Neutrophil (primary cell): ENCODE data around the gene CAMTA1.

Experiments used
- H3K27ac ChIP-seq: fragments of 200-600 bp; sonication (generic); 2 replicates; pipeline ENCODE4 v1.5.1; 2016; ENCODE audit warnings: mild to moderate bottlenecking, moderate library complexity
- H3K27me3 ChIP-seq: fragments of 200-600 bp; sonication (generic); 2 replicates; pipeline ENCODE4 v1.6.0; 2016; ENCODE audit warnings: mild to moderate bottlenecking
- H3K36me3 ChIP-seq: fragments of 200-600 bp; sonication (generic); 2 replicates; pipeline ENCODE4 v1.5.1; 2017
- H3K4me1 ChIP-seq, 2 experiments: fragments of 200-600 bp in 1 of 2; sonication (generic) in 1 of 2; 1 replicate in 1 of 2; 2 replicates in 1 of 2; pipeline versions ENCODE4 v1.5.1 to v1.6.1; 2013 to 2016; ENCODE audit warnings: low read depth in 1 of 2, low read length in 1 of 2, mild to moderate bottlenecking in 1 of 2, moderate library complexity in 1 of 2; ENCODE audit not compliant: control insufficient read depth in 1 of 2, insufficient read depth in 1 of 2
- H3K4me3 ChIP-seq, 2 experiments: fragments of 200-600 bp in 1 of 2; sonication (generic) in 1 of 2; 1 replicate in 1 of 2; 2 replicates in 1 of 2; pipeline ENCODE4 v1.5.1; 2013 to 2016; ENCODE audit warnings: low read depth in 1 of 2, low read length in 1 of 2, mild to moderate bottlenecking in 1 of 2, moderate library complexity in 1 of 2
- H3K9me3 ChIP-seq: fragments of 200-600 bp; sonication (generic); 2 replicates; pipeline ENCODE4 v1.5.1; 2016
- CTCF ChIP-seq: fragments of 200-600 bp; sonication (generic); IDR thresholded peaks from 2 replicates; pipeline ENCODE4 v1.5.1; 2016; ENCODE audit warnings: antibody characterized with exemption

Gene CAMTA1

GRCh38 chr1:7539769-7540175 is 754.5 kb downstream of the CAMTA1 start:
- no peaks in the 10 kb centered on the region for H3K4me1 ChIP-seq
- H3K27ac ChIP-seq: no peak overlapping the region
- H3K36me3 ChIP-seq: no peaks in the 10 kb centered on the region
- H3K9me3 ChIP-seq: no peaks in the 10 kb centered on the region
- H3K27me3 ChIP-seq: peaks cover 19% of the 10 kb centered on the region
- TF ChIP-seq CTCF: no peak
- no peak overlapping the region for H3K4me3 ChIP-seq

- Histone ChIP-seq H3K9me3 (no peaks in the 10 kb centered on the region), H3K27ac (no peak overlapping the region), H3K4me3 (no peak overlapping the region), H3K4me1 (no peaks in the 10 kb centered on the region), H3K27me3 (peaks cover 12% of the 10 kb centered on the region), H3K36me3 (no peaks in the 10 kb centered on the region)
- TF ChIP-seq CTCF: no peak
Measured at GRCh38 chr1:7540816-7541215, 755.6 kb downstream of the CAMTA1 start.

GRCh38 chr1:7541629-7542028 is 756.4 kb downstream of the CAMTA1 start:
- Histone ChIP-seq H3K4me3 (no peak overlapping the region), H3K27ac (no peak overlapping the region), H3K27me3 (peaks cover 5% of the 10 kb centered on the region), H3K9me3 (no peaks in the 10 kb centered on the region), H3K36me3 (no peaks in the 10 kb centered on the region), H3K4me1 (no peaks in the 10 kb centered on the region)
- TF ChIP-seq CTCF: no peak

- no peak for TF ChIP-seq CTCF
- Histone ChIP-seq H3K9me3 (no peaks in the 10 kb centered on the region), H3K36me3 (no peaks in the 10 kb centered on the region), H3K27ac (no peak overlapping the region), H3K27me3 (no peaks in the 10 kb centered on the region), H3K4me1 (no peaks in the 10 kb centered on the region), H3K4me3 (no peak overlapping the region)
Measured at GRCh38 chr1:7543718-7544090, 758.5 kb downstream of the CAMTA1 start.

DNA sequence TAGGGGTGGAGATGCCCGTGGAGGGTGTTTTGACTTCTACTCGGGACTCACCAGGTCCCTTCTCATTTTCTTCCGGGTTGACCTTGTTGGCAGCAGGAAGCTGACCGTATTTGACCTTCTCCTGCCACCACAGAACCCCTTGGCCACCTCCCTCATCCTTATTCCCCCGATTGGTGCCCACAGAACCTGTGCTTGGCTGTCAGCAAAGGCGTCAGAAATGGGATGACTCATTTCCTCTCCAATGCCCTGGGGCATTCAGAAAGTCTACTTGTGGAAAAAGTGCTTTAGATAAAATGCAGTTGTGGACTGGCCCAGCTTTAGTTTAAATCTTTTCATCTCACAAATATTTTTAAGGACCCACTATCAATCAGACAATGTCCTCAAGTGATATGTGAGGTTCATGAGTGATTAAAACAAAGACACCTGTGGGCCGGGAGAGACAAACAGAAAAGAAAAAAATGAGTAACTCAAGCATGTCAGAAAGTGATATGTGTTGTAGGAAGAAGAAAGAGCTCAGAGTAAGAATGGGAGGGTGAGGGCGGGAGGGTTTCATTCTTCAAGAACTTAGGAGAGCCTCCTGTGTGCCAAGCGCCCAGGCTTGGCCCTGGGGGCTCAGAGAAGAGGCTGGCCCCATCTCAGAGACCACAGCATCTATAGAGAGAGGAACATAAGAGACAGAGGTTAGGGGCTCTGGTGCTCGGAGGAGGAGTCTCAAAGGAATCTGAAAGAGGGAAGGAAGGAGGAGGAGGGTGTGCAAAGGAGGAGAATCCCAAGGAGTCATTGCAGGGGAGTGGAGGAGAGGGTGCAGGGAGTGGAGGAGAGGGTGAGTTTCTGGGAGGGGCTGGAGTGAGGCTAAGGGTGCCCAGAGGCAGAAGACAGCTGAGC is 764.3 kb downstream of the CAMTA1 start:
- no peaks in the 10 kb centered on the region for H3K9me3 ChIP-seq
- H3K27ac ChIP-seq: no peak overlapping the region
- H3K4me1 ChIP-seq: no peaks in the 10 kb centered on the region
- no peak overlapping the region for H3K4me3 ChIP-seq
- H3K27me3 ChIP-seq: peaks cover 5% of the 10 kb centered on the region
- H3K36me3 ChIP-seq: no peaks in the 10 kb centered on the region
- no peak for TF ChIP-seq CTCF
